A549 (cell line): ENCODE results near the gene BRINP1. TPM values are rescaled to one million over a fixed set of nuclear protein-coding genes. Genes with fewer than 3 reads are reported as not detected.

ENCODE experiments used
- ATAC-seq, 2 experiments: fragments of 200-7000 bp in 1 of 2; fragments of >200 bp in 1 of 2; cut with Nextera tagmentation in 1 of 2; cut with Tn5 transposase in 1 of 2; 3 replicates each; pipeline versions ENCODE4 v1.8.0 to v1.9.1; 2018 to 2020; ENCODE audit warnings: mild to moderate bottlenecking in 1 of 2, moderate library complexity in 1 of 2
- CTCF ChIA-PET: fragments of 300-600 bp; sonication (Branson Sonifier 250); formaldehyde crosslinking; extraction: SDS; loops from one replicate; lab custom pipeline; 2021; ENCODE audit warnings: antibody characterized with exemption, inconsistent platforms; lab: Yijun Ruan, JAX
- POLR2A ChIA-PET: fragments of 350-600 bp; formaldehyde crosslinking; extraction: SDS; loops from one replicate; lab custom pipeline; 2021; ENCODE audit warnings: antibody characterized with exemption, inconsistent platforms; lab: Yijun Ruan, JAX
- DNase-seq, 2 experiments: peaks; one replicate each; pipeline versions ENCODE4 v3.0.0 to v3.0.0-alpha.2; 2011 to 2016; ENCODE audit warnings: low read depth in 1 of 2, low spot score in 1 of 2
- FAIRE-seq: peaks from 2 replicates; lab custom pipeline; 2011; peaks lifted over from hg19 to GRCh38; lab: Jason Lieb, UNC
- H3K27ac ChIP-seq, 2 experiments: fragments of >200 bp; sonication (Bioruptor Twin); formaldehyde crosslinking; 3 replicates each; pipeline ENCODE4 v1.5.1; 2016 to 2017
- H3K4me1 ChIP-seq: fragments of >200 bp; sonication (Bioruptor Twin); formaldehyde crosslinking; 3 replicates; pipeline ENCODE4 v1.6.1; 2016
- H3K4me2 ChIP-seq: fragments of >200 bp; sonication (Bioruptor Twin); formaldehyde crosslinking; 3 replicates; pipeline ENCODE4 v1.6.1; 2016
- H3K4me3 ChIP-seq: fragments of >200 bp; sonication (Bioruptor Twin); formaldehyde crosslinking; 3 replicates; pipeline ENCODE4 v1.5.1; 2016
- H3K9me3 ChIP-seq: fragments of >200 bp; sonication (Bioruptor Twin); formaldehyde crosslinking; 3 replicates; pipeline ENCODE4 v1.6.1; 2016
- ATOH8 ChIP-seq: fragments of 250-450 bp; sonication (Bioruptor Pico); IDR thresholded peaks from 2 replicates; pipeline ENCODE4 v1.5.0; 2020; ENCODE audit warnings: low read depth, mild to moderate bottlenecking, moderate library complexity
- BCL3 ChIP-seq: fragments of >200 bp; sonication (Bioruptor Twin); formaldehyde crosslinking; IDR thresholded peaks from 3 replicates; pipeline ENCODE4 v1.6.1; 2016
- CBX8 ChIP-seq: fragments of 200-600 bp; sonication (generic); IDR thresholded peaks from 2 replicates; pipeline ENCODE4 v1.6.1; 2016
- CTCF ChIP-seq: fragments of >200 bp; sonication (Bioruptor Twin); formaldehyde crosslinking; IDR thresholded peaks from 3 replicates; pipeline ENCODE4 v1.5.1; 2016
- E2F6 ChIP-seq: IDR thresholded peaks from 2 replicates; pipeline ENCODE4 v1.6.1; 2012; ENCODE audit warnings: low read depth, borderline replicate concordance
- ELK1 ChIP-seq: fragments of 150-350 bp; IDR thresholded peaks from 2 replicates; pipeline ENCODE4 v1.6.1; 2014; ENCODE audit warnings: low read depth, mild to moderate bottlenecking, low read length
- EP300 ChIP-seq, 2 experiments: fragments of >200 bp; sonication (Bioruptor Twin); formaldehyde crosslinking; IDR thresholded peaks; 2 replicates in 1 of 2; 3 replicates in 1 of 2; pipeline ENCODE4 v1.6.1; 2016 to 2017
- ESRRA ChIP-seq: fragments of 150-350 bp; IDR thresholded peaks from 2 replicates; pipeline ENCODE4 v1.6.1; 2014; ENCODE audit warnings: mild to moderate bottlenecking, low read length, borderline replicate concordance
- FOSB ChIP-seq: fragments of 250-450 bp; sonication (Bioruptor Pico); IDR thresholded peaks from 2 replicates; pipeline ENCODE4 v1.5.0; 2020; ENCODE audit warnings: mild to moderate bottlenecking, moderate library complexity
- FOXS1 ChIP-seq: fragments of 250-450 bp; sonication (Bioruptor Pico); IDR thresholded peaks from 2 replicates; pipeline ENCODE4 v1.5.0; 2020; ENCODE audit warnings: mild to moderate bottlenecking, moderate library complexity
- HMGXB4 ChIP-seq: fragments of 250-450 bp; sonication (Bioruptor Pico); IDR thresholded peaks from 2 replicates; pipeline ENCODE4 v1.5.0; 2021; ENCODE audit warnings: mild to moderate bottlenecking, moderate library complexity, borderline replicate concordance
- HOXB5 ChIP-seq: fragments of 250-450 bp; sonication (Bioruptor Pico); IDR thresholded peaks from 2 replicates; pipeline ENCODE4 v1.5.0; 2020; ENCODE audit warnings: mild to moderate bottlenecking, moderate library complexity
- MAFK ChIP-seq: fragments of 450-650 bp; IDR thresholded peaks from 2 replicates; pipeline ENCODE4 v1.6.1; 2014; ENCODE audit not compliant: partially characterized antibody
- NR3C1 ChIP-seq: fragments of >200 bp; sonication (Bioruptor Twin); formaldehyde crosslinking; IDR thresholded peaks from 3 replicates; pipeline ENCODE4 v1.6.1; 2017
- PBX3 ChIP-seq: IDR thresholded peaks from 2 replicates; pipeline ENCODE4 v1.6.1; 2012
- RAD21 ChIP-seq, 2 experiments: fragments of >200 bp in 1 of 2; sonication (Bioruptor Twin) in 1 of 2; formaldehyde crosslinking in 1 of 2; IDR thresholded peaks in 1 of 2; conservative IDR thresholded peaks in 1 of 2; 2 replicates in 1 of 2; 3 replicates in 1 of 2; pipeline ENCODE4 v1.6.1; 2012 to 2018; ENCODE audit warnings: inconsistent platforms in 1 of 2
- SMC3 ChIP-seq: fragments of >200 bp; sonication (Bioruptor Twin); formaldehyde crosslinking; IDR thresholded peaks from 3 replicates; pipeline ENCODE4 v1.6.1; 2018; ENCODE audit warnings: inconsistent platforms
- SREBF2 ChIP-seq: fragments of 450-650 bp; IDR thresholded peaks from 2 replicates; pipeline ENCODE4 v1.6.1; 2014; ENCODE audit warnings: mild to moderate bottlenecking, moderate library complexity
- TFCP2L1 ChIP-seq: fragments of 250-450 bp; sonication (Bioruptor Pico); IDR thresholded peaks from 2 replicates; pipeline ENCODE4 v1.5.0; 2021; ENCODE audit warnings: mild to moderate bottlenecking
- WGBS: methylation state at CpG from one replicate; pipeline ENCODE4 v1.1.6; 2017; ENCODE audit errors: missing lambda C conversion rate; 5-methylcytosine and 5-hydroxymethylcytosine counted together
- polyA plus RNA-seq, 4 experiments: library from polyadenylated mRNA; depleted of rRNA in 3 of 4; stranded (reverse); fragments of >200 nt; fragmentation: RNase III in 1 of 4; extraction: RNeasy Plus Mini Kit Qiagen cat#74134 plus additional on column Dnase treatment in 1 of 4; gene quantifications; 2 replicates in 3 of 4; 3 replicates in 1 of 4; pipeline ENCODE4 v1.2.3, GENCODE V29; 2011 to 2017

BRINP1 gene
- polyA plus RNA-seq, 2 of the 4 experiments (the other 2 are of a cell fraction) = 0.13 to 0.17 TPM

GRCh38 chr9:119157196-119157595 is 212.0 kb downstream of the BRINP1 start:
- no peak for FAIRE-seq
- Histone ChIP-seq H3K27ac (no peak overlapping the region), H3K9me3 (no peaks in the 10 kb centered on the region), H3K4me1 (no peaks in the 10 kb centered on the region), H3K4me3 (no peak overlapping the region), H3K4me2 (no peak overlapping the region)
- ChIA-PET POLR2A (no interaction called here), CTCF (no interaction called here)
- ATAC-seq = no peak
- WGBS = 0% methylated on average over 2 of the region's 2 CpGs
- DNase-seq = no peak
- no peak for TF ChIP-seq SREBF2
- TF ChIP-seq RAD21 (conservative IDR thresholded peaks at IDR 0.05 in 1 of 2, IDR thresholded peaks at IDR 0.05 in 1 of 2) = no peak
- no peak for TF ChIP-seq EP300 (IDR thresholded peaks at IDR 0.05)
- TF ChIP-seq HMGXB4 = no peak
- no peak for TF ChIP-seq BCL3
- TF ChIP-seq CTCF = no peak
- TF ChIP-seq NR3C1 = no peak

- ChIA-PET CTCF (interaction anchor here (0.6 kb wide), 1 partner anchor 201 kb away, joined by 3 read pairs; no protein-coding TSS in a partner anchor), POLR2A (no interaction called here)
- DNase-seq = no peak
- Histone ChIP-seq H3K9me3 (no peaks in the 10 kb centered on the region), H3K4me2 (no peak overlapping the region), H3K4me3 (no peak overlapping the region), H3K4me1 (no peaks in the 10 kb centered on the region), H3K27ac (no peak overlapping the region)
- FAIRE-seq = no peak
- WGBS = 3% methylated on average over 3 of the region's 3 CpGs
- no peak for TF ChIP-seq CBX8
- no peak for TF ChIP-seq HOXB5
- TF ChIP-seq ESRRA = no peak
- no peak for TF ChIP-seq SMC3
- no peak for TF ChIP-seq FOSB
- no peak for TF ChIP-seq PBX3
- no peak for TF ChIP-seq FOXS1 (CRISPR knock-in tag)
- TF ChIP-seq ELK1 = no peak
- no peak for TF ChIP-seq ATOH8 (CRISPR knock-in tag)
- no peak for TF ChIP-seq HMGXB4
- TF ChIP-seq E2F6 = no peak
- TF ChIP-seq MAFK = no peak
- no peak for TF ChIP-seq TFCP2L1 (CRISPR knock-in tag)
- ATAC-seq = no peak
These were observed 212.9 kb downstream of the BRINP1 start for GRCh38 chr9:119156354-119156753.
